RCC 7860 (cell line): Measurements from ENCODE around the gene MEF2B.
A peak's percentile ranks its signal among the peaks of the same experiment; 100 is the strongest.

Experiments used
- DNase-seq: peaks from one replicate; pipeline ENCODE4 v3.0.0-alpha.2; 2015; ENCODE audit warnings: low spot score
- FAIRE-seq: peaks from 2 replicates; lab custom pipeline; 2012; peaks lifted over from hg19 to GRCh38; lab: Jason Lieb, UNC

Gene MEF2B

DNA sequence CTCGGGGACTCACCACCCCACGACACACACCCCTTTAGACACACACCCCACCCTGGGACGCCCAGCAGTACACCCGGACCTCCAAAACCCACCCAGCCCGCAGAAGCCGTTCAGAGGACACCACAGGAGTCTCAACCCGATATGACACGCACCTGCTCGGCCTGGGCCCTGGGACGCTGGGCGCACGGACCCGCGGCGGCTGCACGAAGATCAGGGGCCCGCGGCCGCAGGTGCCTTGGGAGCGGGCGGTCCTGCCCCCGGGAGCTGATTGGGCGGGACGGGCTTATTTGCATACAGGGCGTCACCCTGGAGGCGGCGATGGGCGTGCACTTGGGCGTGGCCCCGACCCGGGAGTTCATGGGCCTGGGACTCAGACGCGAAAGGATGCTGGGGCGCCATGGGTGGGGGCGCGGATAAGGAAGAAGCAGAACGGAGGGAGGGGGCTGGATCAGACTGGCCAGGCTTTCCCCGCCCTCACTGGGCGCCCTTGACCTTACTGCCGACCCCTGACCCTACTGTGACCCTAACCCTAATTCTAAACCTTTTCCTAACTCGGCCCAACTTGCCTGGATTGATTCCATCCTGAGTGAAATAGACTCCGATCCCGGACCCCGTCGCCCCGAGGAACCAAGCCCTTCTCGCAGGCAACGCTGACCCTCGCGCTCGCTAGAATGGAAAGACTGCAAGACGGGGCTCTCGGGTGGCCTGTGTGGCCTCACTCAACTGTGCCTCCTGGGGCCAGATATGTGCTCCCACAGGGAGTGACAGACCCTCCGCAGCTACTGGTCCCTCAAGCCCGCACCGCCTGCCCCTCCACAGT, at the start of gene MEF2B:
Gene MEF2B (minus strand): TSS at position 211 of the 820 bp plus-strand sequence. CDS start 19,528 bp downstream, outside the sequence.
- FAIRE-seq (no peak), DNase-seq (no peak)

DNA sequence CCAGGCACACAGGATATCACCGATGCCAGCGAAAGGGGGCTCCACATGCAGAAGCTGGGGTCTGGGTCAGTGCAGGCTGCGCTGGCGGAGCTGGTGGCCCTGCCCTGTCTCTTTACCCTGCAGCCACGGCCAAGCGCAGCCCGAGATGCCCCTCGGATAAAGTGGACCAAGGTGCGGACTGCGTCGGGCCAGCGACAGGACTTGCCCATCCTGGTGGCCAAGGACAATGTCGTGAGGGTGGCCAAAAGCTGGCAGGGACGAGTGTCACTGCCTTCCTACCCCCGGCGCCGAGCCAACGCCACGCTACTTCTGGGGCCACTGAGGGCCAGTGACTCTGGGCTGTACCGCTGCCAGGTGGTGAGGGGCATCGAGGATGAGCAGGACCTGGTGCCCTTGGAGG, 48.8 kb upstream of the MEF2B start:
- DNase-seq, result no peak

DNA sequence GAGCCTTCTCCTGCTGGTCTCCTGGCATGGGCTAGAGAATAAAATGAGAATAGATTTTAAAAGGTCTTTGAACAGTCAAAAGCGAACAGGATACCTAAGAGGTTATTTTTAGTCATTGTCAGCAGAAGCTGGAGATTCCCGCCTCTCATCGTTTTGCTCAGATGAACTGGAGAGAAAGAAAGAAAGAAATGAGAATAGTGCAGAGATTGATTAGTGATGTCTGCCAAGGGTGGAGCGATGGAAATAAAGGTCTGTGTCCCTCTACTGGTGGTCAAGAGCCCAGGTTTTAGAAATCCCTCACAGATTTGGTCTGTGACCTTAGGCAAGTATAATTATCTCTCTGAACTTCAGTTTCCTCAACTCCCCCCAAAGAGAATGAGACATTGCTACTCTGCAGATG, 47.0 kb upstream of the MEF2B start:
- FAIRE-seq, result no peak

More for the DNA sequence above, 48.8 kb upstream of the MEF2B start:
- FAIRE-seq, result no peak

DNA sequence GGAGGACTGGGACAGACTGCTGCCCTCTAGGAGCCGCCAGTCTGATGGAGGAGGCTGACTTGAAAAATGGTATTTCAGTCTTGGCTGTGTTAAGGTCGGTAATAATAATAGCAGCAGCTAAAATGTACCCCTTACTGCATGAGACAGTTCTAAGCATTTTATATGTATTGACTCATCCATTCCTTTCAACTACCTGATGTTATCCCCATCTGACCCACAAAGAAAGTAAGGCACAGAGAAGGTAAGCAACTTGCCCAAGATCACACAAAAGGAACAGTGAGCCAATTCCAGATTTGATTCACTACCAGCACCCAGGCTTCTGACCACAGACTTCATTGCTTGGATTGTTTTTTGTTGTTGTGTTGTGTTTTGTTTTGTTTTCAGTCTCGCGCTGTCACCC, 45.7 kb upstream of the MEF2B start:
- DNase-seq (no peak), FAIRE-seq (no peak)

More for the DNA sequence above, 47.0 kb upstream of the MEF2B start:
- peak; percentile 11 for DNase-seq

DNA sequence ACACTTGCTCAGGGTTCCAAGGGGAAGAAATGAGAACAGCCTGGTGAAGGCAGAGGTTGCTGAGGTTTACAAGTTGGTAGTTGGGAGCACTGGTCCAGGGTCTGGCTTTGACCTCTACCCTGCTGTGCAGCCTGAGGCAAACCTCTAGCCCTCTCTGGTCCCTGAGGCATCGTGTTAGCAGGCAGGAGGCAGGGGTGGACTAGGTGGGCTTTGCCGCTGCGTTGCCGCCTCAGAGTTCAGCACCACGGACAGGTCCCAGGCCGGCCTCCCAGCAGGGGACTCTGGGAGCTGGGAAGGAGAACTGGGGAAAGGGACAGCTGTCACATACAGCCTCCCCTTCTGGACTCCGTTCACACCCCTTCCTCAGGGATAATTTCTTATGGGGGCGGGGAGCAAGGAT, 44.8 kb upstream of the MEF2B start:
- FAIRE-seq, result no peak
- no peak for DNase-seq

DNA sequence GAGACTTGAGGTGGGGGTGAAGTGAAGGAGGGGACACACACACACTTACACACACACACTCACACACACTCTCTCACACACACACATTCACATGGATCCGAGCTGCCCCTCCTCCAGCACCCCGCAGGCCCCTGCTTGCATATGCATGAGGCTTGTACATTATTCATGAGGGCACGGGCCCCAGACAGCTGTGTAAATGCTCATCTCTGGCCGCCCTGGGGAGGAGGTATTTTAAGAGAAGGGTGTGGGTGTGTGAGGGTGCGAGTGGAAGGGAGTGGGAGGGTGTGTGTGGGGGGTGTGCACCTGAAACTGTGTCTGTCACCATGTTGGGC, 44.1 kb upstream of the MEF2B start:
- DNase-seq, result no peak
- no peak for FAIRE-seq

DNA sequence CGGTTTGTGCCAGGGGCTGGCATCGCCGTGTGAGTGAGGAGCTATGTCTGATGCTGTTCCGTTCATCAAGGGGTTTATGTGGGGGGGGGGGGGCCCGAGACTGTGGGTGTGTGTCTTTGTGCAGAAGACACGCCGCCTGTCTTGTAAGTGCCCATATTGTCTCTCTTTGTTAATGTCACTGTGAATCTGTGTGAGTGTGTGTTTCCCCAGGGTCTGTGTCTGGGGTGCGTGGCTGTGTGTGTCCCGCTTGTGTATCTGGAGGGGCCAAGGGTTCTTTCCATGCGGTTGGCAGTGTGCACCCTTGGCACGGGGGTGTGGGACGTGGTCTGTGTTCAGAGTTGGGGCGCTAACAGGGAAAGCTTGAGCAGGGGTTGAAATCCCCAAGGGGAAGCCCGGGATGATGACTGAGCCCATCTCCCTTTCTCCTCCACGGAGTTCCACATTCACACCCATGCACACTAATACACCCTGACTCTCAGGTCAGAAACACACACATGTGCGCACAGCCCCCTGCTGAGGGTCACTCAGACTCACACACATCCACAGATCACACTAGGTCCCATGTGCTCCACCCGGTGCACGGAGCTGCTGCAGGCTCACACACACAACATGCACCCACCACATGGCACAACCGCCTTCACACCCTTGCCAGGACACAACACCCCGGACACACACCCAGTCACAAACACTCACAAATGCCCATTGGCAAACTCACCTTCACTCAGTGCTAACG, 43.5 kb upstream of the MEF2B start:
- DNase-seq, result no peak
- no peak for FAIRE-seq

DNA sequence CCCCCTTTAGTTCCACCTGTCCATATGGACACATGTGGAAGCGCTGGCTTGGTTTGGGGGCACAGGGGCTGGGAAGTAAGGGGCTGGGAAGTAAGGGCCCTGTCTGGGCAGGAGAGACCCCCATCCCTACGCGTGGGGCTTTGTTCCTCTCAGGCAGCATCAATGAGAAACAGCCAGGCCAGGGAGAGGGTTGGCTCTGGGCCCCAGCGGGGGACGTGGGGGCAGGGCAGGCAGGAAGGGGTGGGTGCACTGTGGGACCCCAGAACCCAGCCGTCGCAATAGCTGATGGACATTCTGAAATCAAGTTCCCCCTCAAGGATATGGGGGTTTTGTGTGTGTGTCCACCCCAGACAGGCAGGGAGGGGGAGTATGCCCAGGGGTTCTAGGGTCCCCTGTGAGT, 42.9 kb upstream of the MEF2B start:
- no peak for FAIRE-seq
- DNase-seq, result no peak

DNA sequence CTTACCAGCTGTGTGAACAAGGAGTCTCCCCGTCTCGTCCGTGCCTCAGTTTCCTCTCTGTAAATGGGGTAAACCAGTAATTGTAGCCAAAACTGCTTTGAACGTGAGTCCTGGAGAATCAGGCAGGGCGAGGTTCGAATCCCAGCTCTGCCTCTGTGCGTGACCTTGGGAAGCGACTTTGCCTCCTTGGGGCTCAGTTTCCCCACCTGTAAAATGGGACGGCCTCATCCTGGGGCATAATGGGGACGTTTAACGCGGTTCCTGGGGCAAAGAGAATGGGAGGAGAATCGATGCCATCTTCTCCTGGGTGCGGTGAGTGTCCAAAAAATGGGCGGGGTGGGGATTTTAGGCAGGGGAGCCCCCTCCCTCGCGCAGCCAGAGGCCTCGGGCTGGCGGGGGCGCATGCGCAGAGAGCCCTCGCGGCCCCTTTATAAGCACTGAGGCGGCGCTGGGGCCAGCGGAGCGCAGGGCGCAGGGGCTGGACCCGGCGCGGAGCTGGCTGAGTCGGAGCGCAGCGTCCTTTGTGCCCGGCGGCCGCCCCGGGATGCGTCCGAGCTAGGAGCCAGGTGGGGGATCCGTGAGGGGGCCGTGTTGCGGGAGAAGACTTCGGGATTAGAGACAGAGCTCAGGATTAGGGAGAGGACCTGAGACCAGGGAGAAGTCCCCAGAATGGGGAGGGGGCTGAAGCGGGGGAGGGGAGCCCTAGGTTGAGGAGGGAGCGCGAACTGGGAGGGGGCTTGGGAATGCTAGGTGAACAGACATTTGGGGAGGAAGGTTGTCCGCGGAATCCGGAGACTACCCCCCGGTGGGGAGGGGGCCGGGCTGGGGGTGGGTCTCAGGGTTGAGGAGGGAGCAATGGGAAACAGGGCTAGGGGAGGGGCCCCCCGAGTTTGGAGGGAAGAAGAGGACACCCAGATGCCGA, 41.7 kb upstream of the MEF2B start, which contains the start of gene NCAN:
Gene NCAN (plus strand): TSS at position 460 of the 922 bp plus-strand sequence. CDS start 4,996 bp downstream, outside the sequence.
- DNase-seq, result no peak
- no peak for FAIRE-seq

DNA sequence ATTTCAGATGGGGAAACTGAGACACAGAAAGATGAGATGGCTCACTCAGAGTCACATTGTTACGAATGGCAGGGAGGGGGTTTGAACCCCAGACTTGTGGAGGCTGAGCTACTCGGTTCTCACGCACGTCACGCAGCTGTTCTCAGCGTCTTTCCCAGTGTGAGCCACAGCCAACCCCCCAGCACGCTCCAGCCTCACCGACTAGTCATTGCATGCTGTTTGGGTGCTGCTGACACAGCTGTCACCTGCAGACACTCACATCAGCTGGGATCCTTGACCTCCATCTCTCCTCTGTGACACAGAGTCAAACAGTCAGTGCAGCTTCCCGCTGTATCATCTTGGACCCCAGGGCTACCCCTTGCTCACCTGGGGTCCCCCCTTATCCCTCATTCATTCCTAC, 39.3 kb upstream of the MEF2B start:
- FAIRE-seq, result no peak
- no peak for DNase-seq

DNA sequence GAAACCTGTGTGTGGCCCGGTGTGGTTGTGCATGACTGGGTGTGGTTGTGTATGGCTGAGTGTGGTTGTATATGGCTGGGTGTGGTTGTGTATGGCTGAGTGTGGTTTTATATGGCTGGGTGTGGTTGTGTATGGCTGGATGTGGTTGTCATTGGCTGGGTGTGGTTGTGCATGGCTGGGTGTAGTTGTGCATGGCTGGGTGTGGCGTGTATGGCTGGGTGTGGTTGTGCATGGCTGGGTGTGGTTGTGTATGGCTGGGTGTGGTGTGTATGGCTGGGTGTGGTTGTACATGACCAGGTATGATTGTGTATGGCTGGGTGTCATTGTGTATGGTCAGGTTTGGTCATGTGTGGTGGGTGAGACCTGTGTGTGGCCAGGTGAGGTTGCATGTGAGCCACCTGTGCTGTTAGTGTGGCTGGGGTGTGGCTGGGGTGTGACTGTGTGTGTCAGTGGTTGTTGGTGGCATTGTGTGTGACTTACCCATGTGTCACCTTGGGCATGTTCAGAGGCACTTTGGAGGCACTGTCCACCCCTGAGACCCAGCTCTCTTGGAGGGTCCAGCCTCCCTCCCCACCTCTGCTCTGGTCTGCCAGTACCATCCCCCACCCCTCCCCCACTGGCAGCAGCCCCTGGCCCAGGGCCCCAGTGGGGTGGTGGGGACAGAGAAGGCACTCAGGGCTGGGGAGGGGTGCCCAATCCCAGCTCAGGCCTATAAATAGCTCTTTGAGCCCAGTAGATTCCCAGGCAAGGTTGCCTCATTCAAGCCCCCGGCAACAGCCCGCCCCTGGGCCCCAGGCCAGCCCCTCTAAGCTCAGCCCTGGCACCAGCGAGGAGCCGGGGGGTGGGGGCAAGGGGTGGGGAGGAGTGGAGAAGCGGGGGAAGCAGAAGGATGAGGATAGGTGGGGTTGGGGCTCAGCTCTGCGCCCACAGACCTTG, 37.8 kb upstream of the MEF2B start:
- no peak for FAIRE-seq
- DNase-seq, result no peak

DNA sequence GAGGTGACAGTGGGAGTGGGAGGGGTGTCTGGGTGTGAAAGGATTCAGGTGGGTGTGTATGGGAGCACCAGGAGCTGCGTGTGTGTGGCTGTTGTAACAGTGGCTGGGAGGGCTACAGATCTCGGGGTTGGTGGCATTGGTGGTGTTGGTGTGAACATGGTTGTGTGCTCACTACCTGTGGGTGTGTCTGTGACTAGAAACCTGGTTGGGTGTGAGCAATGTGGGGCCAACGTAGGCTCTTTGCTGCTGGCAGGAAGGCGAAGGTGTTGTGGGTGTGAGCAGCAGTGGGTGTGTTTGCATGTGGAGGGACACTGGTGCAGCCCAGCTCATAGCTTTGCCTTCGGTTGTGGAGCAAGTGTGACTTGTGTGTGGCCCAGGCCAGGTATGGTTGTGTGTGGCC, 36.9 kb upstream of the MEF2B start:
- no peak for FAIRE-seq
- DNase-seq, result no peak

DNA sequence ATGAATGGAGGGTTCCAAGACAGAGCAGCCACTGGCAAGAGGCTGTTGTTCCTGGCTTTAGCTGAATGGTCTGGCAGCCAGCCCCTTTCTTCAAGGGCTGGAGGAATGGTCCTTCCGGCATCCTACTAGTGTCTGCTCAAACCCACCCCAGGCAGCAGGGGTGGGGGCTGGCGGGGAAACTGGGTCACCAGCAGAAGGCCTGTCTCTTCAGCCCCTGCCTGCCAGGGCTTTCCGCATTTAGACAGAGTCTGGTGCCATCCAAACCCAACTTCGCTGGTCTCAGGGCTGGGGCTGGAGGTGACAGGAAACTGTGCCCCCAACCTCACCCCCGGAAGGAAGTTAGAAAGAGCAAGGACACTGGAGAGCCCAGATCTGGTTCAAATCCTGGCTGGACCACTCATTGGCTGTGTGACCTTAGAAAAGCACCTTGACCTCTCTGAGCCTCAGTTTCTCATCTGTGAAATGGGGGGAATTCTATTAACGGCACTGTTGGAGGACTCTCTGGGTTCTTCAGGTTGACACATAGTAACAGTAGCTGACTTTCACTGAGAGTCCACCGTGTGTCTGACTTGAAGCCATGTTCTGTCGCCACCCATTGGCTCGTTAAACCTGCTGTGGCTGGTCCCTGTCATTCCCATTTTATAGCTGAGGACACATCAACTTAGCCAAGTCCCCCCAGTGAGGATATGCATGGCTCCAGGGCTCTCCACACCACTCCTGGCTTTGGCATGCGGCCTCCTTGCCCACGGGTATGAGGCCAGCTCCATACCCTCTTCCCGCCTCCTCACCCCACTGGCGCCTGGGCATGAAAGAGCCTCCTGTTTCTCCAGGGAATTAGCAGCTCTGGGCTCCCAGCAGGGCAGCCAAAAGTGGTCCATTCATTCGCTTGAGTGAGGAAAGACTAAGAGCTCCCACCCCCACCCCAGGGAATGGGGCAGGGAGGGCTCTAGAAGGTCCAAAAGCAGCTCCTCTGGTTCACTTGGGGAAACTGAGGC, 35.6 kb upstream of the MEF2B start:
- DNase-seq (no peak), FAIRE-seq (no peak)

DNA sequence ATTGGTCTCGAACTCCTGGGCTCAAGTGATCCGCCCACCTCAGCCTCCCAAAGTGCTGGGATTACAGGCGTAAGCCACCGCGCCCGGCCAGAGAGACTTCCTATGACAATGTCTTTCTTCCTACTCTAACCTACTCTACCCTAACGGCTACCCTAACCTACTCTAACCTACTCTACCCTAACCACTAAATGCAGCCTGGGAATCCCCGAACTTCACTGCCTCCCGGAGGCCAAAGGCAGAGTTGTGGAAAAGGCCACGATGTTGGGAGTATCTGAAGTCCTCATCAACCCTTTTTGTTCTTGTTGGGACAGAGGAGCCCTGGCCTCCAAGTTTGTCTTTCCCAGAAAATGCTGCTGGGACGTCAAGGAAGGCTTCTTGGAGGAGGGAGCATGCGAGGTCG, 34.1 kb upstream of the MEF2B start:
- FAIRE-seq (no peak), DNase-seq (no peak)

DNA sequence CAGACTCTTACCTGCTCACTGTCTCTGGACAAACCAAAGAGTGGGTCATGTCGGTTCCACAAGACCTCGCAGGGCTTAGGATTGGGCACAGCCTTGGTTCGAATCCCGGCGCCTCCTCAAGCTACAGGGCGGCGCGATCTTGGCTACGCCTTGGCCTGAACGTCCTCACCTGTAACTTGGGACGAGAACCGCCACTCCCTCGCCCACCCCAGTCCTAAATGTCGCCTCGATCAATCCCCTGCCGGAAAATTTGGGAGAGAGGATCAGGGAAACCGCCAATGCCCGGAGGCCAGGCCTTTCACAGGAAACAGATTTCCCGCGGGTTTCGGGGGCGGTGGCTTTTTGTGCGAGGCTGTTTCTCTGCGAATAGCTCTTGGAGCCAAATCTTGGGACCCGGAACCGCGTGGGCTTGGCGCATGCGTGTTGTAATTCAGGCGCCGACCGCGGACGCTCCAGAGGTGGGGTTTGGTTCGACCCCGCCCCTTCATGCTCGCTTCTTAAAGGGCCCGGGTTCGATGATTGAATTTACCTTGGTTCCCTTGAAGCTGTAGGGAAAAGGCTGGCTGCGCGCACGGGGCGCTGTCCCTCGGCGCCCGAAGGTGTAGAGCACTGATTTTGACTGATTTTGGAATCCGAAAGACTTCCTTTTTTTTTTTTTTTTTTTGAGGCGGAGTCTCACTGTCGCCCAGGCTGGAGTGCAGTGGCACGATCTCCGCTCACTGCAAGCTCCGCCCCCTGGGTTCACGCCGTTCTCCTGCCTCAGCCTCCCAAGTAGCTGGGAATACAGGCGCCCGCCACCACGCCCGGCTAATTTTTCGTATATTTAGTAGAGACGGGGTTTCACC, 33.2 kb upstream of the MEF2B start, which contains the start of gene NR2C2AP:
Gene NR2C2AP (minus strand): TSS at position 403 of the 845 bp plus-strand sequence. CDS start 354 bp downstream, at position 49.
- peak; percentile 81 for FAIRE-seq
- peak; percentile 80 for DNase-seq

DNA sequence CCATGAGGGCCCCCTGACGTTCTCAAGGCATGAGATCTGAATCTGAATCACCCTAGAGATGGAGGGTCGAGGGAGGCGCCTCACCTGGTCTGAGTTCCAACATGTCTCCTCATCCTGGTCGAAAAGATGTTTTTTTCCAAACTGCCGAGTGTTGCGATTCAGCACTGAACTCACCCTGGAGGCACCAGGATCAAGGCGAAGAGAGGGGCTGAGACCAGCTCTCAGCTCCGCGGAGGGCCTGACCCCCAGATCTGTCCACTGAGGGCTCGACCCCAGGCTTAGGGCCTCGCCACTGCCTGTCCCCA, 32.6 kb upstream of the MEF2B start:
- FAIRE-seq, result no peak

DNA sequence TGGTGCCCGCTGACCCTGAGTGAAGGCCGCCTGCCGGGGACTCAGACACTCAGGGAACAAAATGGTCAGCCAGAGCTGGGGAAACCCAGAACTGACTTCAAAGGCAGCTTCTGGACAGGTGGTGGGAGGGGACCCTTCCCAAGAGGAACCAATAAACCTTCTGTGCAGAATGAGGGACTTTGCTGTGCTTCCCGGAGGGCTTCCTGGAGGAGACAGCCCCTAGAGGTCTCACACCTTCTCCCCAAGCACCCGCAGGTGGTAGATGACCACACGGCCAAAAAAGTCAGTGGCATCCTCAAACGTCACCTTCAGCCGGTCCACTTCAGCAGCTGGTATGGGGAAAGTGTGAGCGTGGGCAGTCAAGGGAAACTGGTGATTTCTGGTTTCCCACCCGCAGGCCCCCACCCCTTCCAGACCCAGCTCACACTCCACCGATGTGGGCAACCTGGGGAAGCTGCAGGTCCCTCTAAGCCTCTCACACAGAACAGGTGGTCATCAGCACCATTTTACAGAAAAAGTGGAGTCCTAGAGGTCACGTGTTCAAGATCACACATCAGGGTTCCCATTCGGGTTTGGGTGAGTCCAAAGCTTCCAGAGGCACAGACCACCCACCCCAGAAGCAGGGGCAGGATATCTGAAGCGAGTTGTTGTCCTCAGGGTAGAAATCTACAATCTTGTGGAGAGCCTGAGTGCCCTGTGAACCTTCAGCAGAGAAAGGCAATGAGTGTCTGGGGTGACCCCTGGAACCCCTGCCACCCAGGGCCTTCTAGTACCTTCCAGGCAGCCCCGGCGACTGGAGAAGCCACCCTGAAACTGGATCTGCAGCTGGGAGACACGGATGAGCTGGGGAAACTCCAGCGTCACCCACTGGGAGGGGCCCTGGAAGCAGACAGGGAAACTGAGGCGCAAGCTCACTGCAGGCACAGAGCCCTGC, 31.9 kb upstream of the MEF2B start:
- FAIRE-seq (no peak), DNase-seq (no peak)

More for the DNA sequence above, 32.6 kb upstream of the MEF2B start:
- no peak for DNase-seq
